OCI-LY1 (cell line): ENCODE results near the gene CD164L2.

Experiments
- H2AFZ ChIP-seq: fragments of 200-600 bp; sonication (generic), shearing (Covaris generic); 2 replicates; pipeline ENCODE4 v1.6.0; 2014; ENCODE audit warnings: antibody characterized with exemption, mild to moderate bottlenecking, low read length
- H3F3A ChIP-seq: fragments of 200-600 bp; sonication (generic), shearing (Covaris generic); 2 replicates; pipeline ENCODE4 v1.6.0; 2014; ENCODE audit warnings: mild to moderate bottlenecking, antibody characterized with exemption, low read length, moderate library complexity; ENCODE audit not compliant: insufficient read depth
- H3K27ac ChIP-seq: fragments of 200-600 bp; sonication (generic); 2 replicates; pipeline ENCODE4 v1.5.1; 2014; ENCODE audit warnings: low read length, mixed run types, mild to moderate bottlenecking, low read depth; ENCODE audit not compliant: poor library complexity, severe bottlenecking
- H3K27me3 ChIP-seq: fragments of 200-600 bp; sonication (generic); 2 replicates; pipeline ENCODE4 v1.6.0; 2014; ENCODE audit warnings: antibody characterized with exemption, mild to moderate bottlenecking, low read length, moderate library complexity; ENCODE audit not compliant: insufficient read depth
- H3K36me3 ChIP-seq: fragments of 200-600 bp; sonication (generic); 2 replicates; pipeline ENCODE4 v1.6.1; 2014; ENCODE audit warnings: mild to moderate bottlenecking, antibody characterized with exemption, low read length, moderate library complexity, mixed read lengths; ENCODE audit not compliant: insufficient read depth
- H3K4me1 ChIP-seq: fragments of 200-600 bp; sonication (generic); 2 replicates; pipeline ENCODE4 v1.5.1; 2014; ENCODE audit warnings: mild to moderate bottlenecking, low read length, moderate library complexity; ENCODE audit not compliant: insufficient read depth, severe bottlenecking
- H3K4me2 ChIP-seq: fragments of 200-600 bp; sonication (generic), shearing (Covaris generic); 2 replicates; pipeline ENCODE4 v1.6.1; 2014; ENCODE audit warnings: low read length
- H3K4me3 ChIP-seq: fragments of 200-600 bp; sonication (generic); 2 replicates; pipeline ENCODE4 v1.5.1; 2014; ENCODE audit warnings: low read length, low read depth, mild to moderate bottlenecking, mixed read lengths; ENCODE audit not compliant: poor library complexity, severe bottlenecking
- H3K79me2 ChIP-seq: fragments of 200-600 bp; shearing (Covaris generic); 2 replicates; pipeline ENCODE4 v1.6.1; 2016; ENCODE audit warnings: mixed run types, low read length, mixed read lengths; ENCODE audit not compliant: insufficient read depth
- H3K9ac ChIP-seq: fragments of 200-600 bp; sonication (generic), shearing (Covaris generic); 2 replicates; pipeline ENCODE4 v1.6.1; 2014; ENCODE audit warnings: mild to moderate bottlenecking, low read length, mixed read lengths
- H3K9me2 ChIP-seq: fragments of 200-600 bp; sonication (generic), shearing (Covaris generic); 2 replicates; pipeline ENCODE4 v1.6.1; 2014; ENCODE audit warnings: low read depth, mild to moderate bottlenecking, low read length, mixed read lengths
- H3K9me3 ChIP-seq: fragments of 200-600 bp; shearing (Covaris generic); 2 replicates; pipeline ENCODE4 v1.6.1; 2014; ENCODE audit warnings: low read length, mixed read lengths
- H4K20me1 ChIP-seq: fragments of 200-600 bp; sonication (generic), shearing (Covaris generic); 2 replicates; pipeline ENCODE4 v1.6.0; 2016; ENCODE audit warnings: mild to moderate bottlenecking, low read length; ENCODE audit not compliant: insufficient read depth
- EZH2 ChIP-seq: fragments of 200-600 bp; sonication (generic), shearing (Covaris generic); IDR thresholded peaks from 2 replicates; pipeline ENCODE4 v1.8.0; 2017; ENCODE audit warnings: borderline replicate concordance, mixed run types, mild to moderate bottlenecking, antibody characterized with exemption, low read length, moderate library complexity, mixed read lengths
- TF ChIP-seq, protein P1 (sequence below): fragments of 200-600 bp; sonication (generic), shearing (Covaris generic); IDR thresholded peaks from 2 replicates; pipeline ENCODE4 v1.5.1; 2017; ENCODE audit warnings: mild to moderate bottlenecking, antibody characterized with exemption, low read length, moderate library complexity, mixed read lengths

CD164L2 gene

DNA sequence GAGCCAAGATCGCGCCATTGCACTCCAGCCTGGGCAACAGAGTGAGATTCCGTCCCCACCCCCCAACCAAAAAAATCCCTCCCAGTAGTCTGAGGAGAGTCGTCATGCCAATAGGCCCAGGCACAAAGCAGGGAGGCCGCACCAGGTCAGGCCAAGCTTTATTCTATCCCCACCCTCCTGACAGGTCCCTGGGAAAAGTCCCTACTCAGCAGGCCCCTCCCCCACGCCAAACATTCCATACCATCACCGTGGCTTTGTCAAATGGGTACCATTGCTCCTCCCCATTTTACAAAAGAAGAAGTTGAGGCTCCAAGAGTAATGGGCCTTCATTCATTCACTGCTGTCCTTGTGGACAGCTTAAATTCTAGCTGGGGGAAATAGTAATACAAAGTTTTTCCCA lies 14.6 kb upstream of the CD164L2 start:
- H3K9me3 ChIP-seq: no peaks in the 10 kb centered on the region
- H3K9me2 ChIP-seq: no peaks in the 10 kb centered on the region
- H3K36me3 ChIP-seq: 0 out of 2 replicates have a peak, but pooled peaks cover 5% of the 10 kb centered on the region
- TF ChIP-seq EZH2: no peak
- TF ChIP-seq, protein P1, sequence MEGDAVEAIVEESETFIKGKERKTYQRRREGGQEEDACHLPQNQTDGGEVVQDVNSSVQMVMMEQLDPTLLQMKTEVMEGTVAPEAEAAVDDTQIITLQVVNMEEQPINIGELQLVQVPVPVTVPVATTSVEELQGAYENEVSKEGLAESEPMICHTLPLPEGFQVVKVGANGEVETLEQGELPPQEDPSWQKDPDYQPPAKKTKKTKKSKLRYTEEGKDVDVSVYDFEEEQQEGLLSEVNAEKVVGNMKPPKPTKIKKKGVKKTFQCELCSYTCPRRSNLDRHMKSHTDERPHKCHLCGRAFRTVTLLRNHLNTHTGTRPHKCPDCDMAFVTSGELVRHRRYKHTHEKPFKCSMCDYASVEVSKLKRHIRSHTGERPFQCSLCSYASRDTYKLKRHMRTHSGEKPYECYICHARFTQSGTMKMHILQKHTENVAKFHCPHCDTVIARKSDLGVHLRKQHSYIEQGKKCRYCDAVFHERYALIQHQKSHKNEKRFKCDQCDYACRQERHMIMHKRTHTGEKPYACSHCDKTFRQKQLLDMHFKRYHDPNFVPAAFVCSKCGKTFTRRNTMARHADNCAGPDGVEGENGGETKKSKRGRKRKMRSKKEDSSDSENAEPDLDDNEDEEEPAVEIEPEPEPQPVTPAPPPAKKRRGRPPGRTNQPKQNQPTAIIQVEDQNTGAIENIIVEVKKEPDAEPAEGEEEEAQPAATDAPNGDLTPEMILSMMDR: no peak
- H3F3A ChIP-seq: no peaks in the 10 kb centered on the region
- no peak overlapping the region for H3K9ac ChIP-seq
- no peak overlapping the region for H3K27ac ChIP-seq
- no peak overlapping the region for H2AFZ ChIP-seq
- H3K27me3 ChIP-seq: no peaks in the 10 kb centered on the region
- no peaks in the 10 kb centered on the region for H4K20me1 ChIP-seq
- H3K4me2 ChIP-seq: no peak overlapping the region
- H3K4me3 ChIP-seq: no peak overlapping the region
- H3K4me1 ChIP-seq: peaks cover 13% of the 10 kb centered on the region
- no peaks in the 10 kb centered on the region for H3K79me2 ChIP-seq

DNA sequence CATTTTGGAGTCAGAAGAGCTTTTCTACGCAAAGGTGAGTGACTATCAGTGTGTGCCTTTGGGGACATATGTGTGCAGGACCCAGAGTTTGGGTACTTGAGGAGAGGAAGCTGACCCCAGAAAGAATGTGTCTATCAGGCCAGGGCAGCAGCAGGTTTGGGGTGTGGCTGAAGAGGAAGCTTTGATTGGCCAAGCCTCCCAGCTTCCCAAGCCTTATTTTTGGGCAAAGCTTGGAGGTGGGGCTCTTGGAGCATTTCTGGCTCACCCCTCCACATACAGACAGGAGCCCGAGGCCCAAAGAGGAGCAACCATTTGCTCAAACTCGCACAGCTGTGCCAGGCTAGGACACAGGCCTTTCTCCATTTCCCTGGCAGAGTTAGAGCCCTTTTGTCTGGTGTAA lies 14.0 kb upstream of the CD164L2 start:
- no peak for TF ChIP-seq EZH2
- TF ChIP-seq, protein P1: no peak

DNA sequence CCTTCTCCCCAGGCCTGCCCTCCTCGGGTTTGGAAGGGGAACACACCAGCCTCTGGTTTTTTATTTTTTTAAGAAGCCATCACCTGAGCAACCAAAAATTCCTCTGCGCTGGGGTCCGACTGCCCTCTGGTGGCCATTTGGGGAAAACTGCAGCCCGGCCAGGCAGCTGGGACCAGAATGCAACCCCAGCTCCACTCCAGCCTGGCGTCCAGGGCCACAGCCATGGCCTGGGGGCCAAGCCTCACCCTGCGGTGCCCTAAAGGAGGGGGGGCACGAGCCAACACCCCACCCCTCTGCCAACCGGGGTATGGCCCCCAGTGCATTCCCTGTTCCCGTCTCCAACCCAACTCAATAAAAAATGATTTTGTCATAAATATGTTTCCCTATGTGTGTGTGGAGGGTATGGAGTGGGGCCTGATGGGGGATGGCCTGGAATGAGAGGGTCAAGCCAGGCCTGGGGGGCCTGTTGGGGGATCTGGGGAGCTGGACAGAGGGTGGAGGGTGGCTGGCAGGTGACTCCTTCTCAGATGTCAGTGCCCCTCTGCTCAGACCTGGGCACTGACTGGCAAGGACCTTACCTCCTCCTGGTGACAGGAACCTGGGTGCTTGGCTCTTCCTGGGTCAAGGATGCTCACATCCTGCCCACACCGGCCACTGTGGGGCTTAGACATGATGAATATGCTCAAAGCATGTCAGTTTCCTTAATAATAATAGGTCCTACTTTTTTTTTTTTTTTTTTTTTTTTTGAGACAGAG lies 12.5 kb upstream of the CD164L2 start:
- TF ChIP-seq, protein P1: peak; percentile 95
- no peak for TF ChIP-seq EZH2
- H3K4me3 ChIP-seq: no peak overlapping the region
- H2AFZ ChIP-seq: no peak overlapping the region
- H3K9me2 ChIP-seq: no peaks in the 10 kb centered on the region
- H3K9ac ChIP-seq: no peak overlapping the region
- no peaks in the 10 kb centered on the region for H3K36me3 ChIP-seq
- H3K27ac ChIP-seq: no peak overlapping the region
- H3K4me1 ChIP-seq: peaks cover 18% of the 10 kb centered on the region
- H3K4me2 ChIP-seq: no peak overlapping the region
- no peaks in the 10 kb centered on the region for H3K79me2 ChIP-seq
- H3K9me3 ChIP-seq: no peaks in the 10 kb centered on the region
- H3K27me3 ChIP-seq: no peaks in the 10 kb centered on the region
- H3F3A ChIP-seq: no peaks in the 10 kb centered on the region
- H4K20me1 ChIP-seq: no peaks in the 10 kb centered on the region

More for the DNA sequence above, 14.0 kb upstream of the CD164L2 start:
- H3F3A ChIP-seq: no peaks in the 10 kb centered on the region
- no peak overlapping the region for H3K9ac ChIP-seq
- H3K36me3 ChIP-seq: no peaks in the 10 kb centered on the region
- H3K4me1 ChIP-seq: peaks cover 10% of the 10 kb centered on the region
- H3K4me2 ChIP-seq: no peak overlapping the region
- H2AFZ ChIP-seq: no peak overlapping the region
- H3K9me2 ChIP-seq: no peaks in the 10 kb centered on the region
- H3K27me3 ChIP-seq: no peaks in the 10 kb centered on the region
- no peaks in the 10 kb centered on the region for H3K79me2 ChIP-seq
- H3K4me3 ChIP-seq: no peak overlapping the region
- no peak overlapping the region for H3K27ac ChIP-seq
- no peaks in the 10 kb centered on the region for H4K20me1 ChIP-seq
- H3K9me3 ChIP-seq: no peaks in the 10 kb centered on the region
